Keratinocyte (primary cell): ENCODE results near the gene DYNLT1.

Experiments
- CTCF ChIP-seq, 3 experiments: IDR thresholded peaks in 1 of 3; conservative IDR thresholded peaks in 1 of 3; optimal IDR thresholded peaks in 1 of 3; 2 replicates in 2 of 3; 3 replicates in 1 of 3; pipeline versions ENCODE3 to v1.5.1; 2011; ENCODE audit warnings: low read length in 3 of 3, mild to moderate bottlenecking in 3 of 3, moderate library complexity in 2 of 3, control low read depth in 1 of 3, inconsistent platforms in 1 of 3; ENCODE audit not compliant: insufficient read depth in 2 of 3; ENCODE audit errors: extremely low read depth in 1 of 3
- EZH2 ChIP-seq: IDR thresholded peaks from one replicate; pipeline ENCODE4 v1.6.1; 2012; ENCODE audit warnings: inconsistent platforms, mild to moderate bottlenecking, low read length, moderate library complexity

- no peak for TF ChIP-seq CTCF (optimal IDR thresholded peaks at IDR 0.05 in 1 of 3, IDR thresholded peaks at IDR 0.05 in 1 of 3, conservative IDR thresholded peaks at IDR 0.05 in 1 of 3; ENCODE audit: extremely low read depth in 1 of 3, insufficient read depth in 2 of 3, low read length in 3 of 3)
- TF ChIP-seq EZH2: no peak
These were observed 1.7 kb upstream of the DYNLT1 start for GRCh38 chr6:158646023-158646910.
